ENCODE results near the gene KCNE4. TPM values are rescaled to one million over a fixed set of nuclear protein-coding genes. Genes with fewer than 3 reads are reported as not detected.

The KCNE4 gene
- total and polyA plus RNA-seq, 8 donors: 2.4 to 5.9 (median 4.4) TPM

DNA sequence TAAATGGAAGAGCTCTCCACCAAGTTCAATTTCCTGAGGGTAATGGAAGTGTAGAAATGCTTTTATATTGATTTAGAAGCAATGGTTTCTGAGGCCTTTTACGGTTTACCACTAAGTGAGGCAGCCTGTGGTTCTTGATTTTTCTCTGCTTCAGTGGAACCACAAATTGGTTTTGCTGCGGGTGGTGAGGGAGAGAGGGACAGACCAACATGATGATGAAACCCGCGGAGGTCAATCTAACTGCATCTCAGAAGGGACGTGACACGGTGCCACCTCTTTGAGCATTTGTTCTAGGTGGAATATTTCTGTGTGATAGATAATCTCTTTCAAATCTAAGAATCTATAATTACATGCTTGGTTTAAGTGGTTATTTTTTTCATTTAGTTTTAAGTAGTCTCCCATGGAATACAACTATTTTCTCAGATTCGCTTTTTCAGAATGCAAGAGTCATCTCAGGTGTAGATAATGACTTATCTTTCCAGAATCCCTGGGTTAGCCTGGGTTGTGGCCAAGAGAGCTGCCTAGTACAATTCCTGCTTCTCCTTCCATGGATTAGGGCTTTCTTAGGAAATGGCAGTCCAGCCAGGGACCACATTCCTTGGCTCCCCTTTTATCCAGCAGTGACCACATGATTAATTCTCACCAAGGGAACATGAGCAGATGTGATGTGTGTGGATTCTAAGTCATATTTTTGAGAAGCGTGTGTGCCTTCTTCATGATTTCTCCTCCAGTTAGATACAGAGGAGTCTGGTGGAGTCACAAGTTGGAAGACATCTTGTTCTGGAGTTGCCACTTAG, 52.5 kb downstream of the KCNE4 start:
- Histone ChIP-seq H3K27me3 (no peaks in the 10 kb centered on the region), H3K36me3 (no peaks in the 10 kb centered on the region), H3K27ac (no peak overlapping the region), H3K4me1 (no peaks in the 10 kb centered on the region), H3K9me3 (no peaks in the 10 kb centered on the region), H3K4me3 (no peak overlapping the region)
- no peak for ATAC-seq
- DNase-seq: no peak
- intact Hi-C loops (cut with DNase I): no loop called here
- TF ChIP-seq, protein P1, sequence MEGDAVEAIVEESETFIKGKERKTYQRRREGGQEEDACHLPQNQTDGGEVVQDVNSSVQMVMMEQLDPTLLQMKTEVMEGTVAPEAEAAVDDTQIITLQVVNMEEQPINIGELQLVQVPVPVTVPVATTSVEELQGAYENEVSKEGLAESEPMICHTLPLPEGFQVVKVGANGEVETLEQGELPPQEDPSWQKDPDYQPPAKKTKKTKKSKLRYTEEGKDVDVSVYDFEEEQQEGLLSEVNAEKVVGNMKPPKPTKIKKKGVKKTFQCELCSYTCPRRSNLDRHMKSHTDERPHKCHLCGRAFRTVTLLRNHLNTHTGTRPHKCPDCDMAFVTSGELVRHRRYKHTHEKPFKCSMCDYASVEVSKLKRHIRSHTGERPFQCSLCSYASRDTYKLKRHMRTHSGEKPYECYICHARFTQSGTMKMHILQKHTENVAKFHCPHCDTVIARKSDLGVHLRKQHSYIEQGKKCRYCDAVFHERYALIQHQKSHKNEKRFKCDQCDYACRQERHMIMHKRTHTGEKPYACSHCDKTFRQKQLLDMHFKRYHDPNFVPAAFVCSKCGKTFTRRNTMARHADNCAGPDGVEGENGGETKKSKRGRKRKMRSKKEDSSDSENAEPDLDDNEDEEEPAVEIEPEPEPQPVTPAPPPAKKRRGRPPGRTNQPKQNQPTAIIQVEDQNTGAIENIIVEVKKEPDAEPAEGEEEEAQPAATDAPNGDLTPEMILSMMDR (IDR thresholded peaks at IDR 0.05): no peak

Other genes with a start within 250 kb of the KCNE4 start
- gene ACSL3, start 191.2 kb upstream of the KCNE4 start, total RNA-seq: 100 to 1,000 TPM in 1 of 2 donors, 10 to 100 TPM in 1; 92.5 to 102 TPM
- 10 to 100 TPM; 55.1 to 68.2 (median 60.0) TPM for gene ACSL3, start 191.2 kb upstream of the KCNE4 start, polyA plus RNA-seq (ENCODE audit: insufficient read length in 6 of 6)